Activated T-cell treated with anti-CD3 and anti-CD28 coated beads for 1 hour (primary cell): ENCODE data around the gene SDHA.
"Not testable (repeated sequence)": the region's sequence is repeated elsewhere in the genome, so short reads cannot be mapped to it uniquely, and the experiment has no call there.

Source experiments
- DNase-seq: peaks from one replicate; pipeline ENCODE4 v3.0.0-alpha.2; 2020; ENCODE audit warnings: low read depth

The SDHA gene

GRCh38 chr5:186091-187041 is 31.8 kb upstream of the SDHA start:
- DNase-seq = no peak

- DNase-seq = no peak
Measured at GRCh38 chr5:187042-187431, 31.1 kb upstream of the SDHA start.

GRCh38 chr5:187617-188451 is 30.3 kb upstream of the SDHA start:
- no peak for DNase-seq

GRCh38 chr5:188488-189481 is 29.3 kb upstream of the SDHA start:
- peak; percentile 79 for DNase-seq

- DNase-seq = no peak
Measured at GRCh38 chr5:189486-189885, 28.6 kb upstream of the SDHA start.

- no peak for DNase-seq
Measured at GRCh38 chr5:189976-190365, 28.1 kb upstream of the SDHA start.

- DNase-seq = no peak
Measured at GRCh38 chr5:190366-191035, 27.6 kb upstream of the SDHA start.

- no peak for DNase-seq
Measured at GRCh38 chr5:191036-191948, 26.8 kb upstream of the SDHA start, which contains the start of gene LRRC14B. Gene LRRC14B (plus strand): TSS chr5:191495. CDS start chr5:191539, 44 bp downstream.

GRCh38 chr5:191949-192690 is 26.0 kb upstream of the SDHA start:
- no peak for DNase-seq

- DNase-seq = no peak
Measured at GRCh38 chr5:192691-192969, 25.5 kb upstream of the SDHA start.

GRCh38 chr5:192970-193831 is 24.9 kb upstream of the SDHA start:
- DNase-seq = no peak

- no peak for DNase-seq
Measured at GRCh38 chr5:194102-194501, 24.0 kb upstream of the SDHA start.

- no peak for DNase-seq
Measured at GRCh38 chr5:194603-195209, 23.4 kb upstream of the SDHA start.

- DNase-seq = no peak
Measured at GRCh38 chr5:195401-196160, 22.5 kb upstream of the SDHA start.

GRCh38 chr5:196350-196749 is 21.8 kb upstream of the SDHA start:
- no peak for DNase-seq

GRCh38 chr5:197031-197430 is 21.1 kb upstream of the SDHA start:
- not testable (repeated sequence) for DNase-seq

- no peak for DNase-seq
Measured at GRCh38 chr5:197892-198489, 20.1 kb upstream of the SDHA start.
